ENCODE data around the gene DPYSL3.

DPYSL3 gene

DNA sequence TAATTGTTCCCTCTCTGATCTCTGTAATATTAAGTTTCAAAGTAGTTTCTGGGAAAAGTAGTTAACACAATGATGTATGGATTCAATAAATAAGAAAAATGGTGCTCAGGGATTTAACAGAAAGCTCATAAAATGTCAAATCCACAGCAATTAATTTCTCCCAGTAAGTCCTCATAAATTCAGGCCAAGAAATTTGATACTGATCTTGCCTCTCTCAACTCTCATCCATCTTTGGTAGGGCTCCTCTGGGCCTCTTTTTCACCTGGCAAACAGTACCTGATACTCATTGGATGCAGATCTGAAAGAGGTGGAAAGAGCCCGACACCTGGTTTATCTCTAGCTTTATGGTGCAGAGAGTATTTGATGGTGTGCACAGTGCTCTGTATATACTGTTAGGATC lies 168.9 kb downstream of the DPYSL3 start:
- H3K27me3 Mint-ChIP-seq (ENCODE audit: low read depth), result no peaks in the 10 kb centered on the region
- H3K4me3 Mint-ChIP-seq, result no peak overlapping the region
- no peaks in the 10 kb centered on the region for H3K36me3 Mint-ChIP-seq (ENCODE audit: low read depth)
- H3K27ac Mint-ChIP-seq, result no peak overlapping the region
- no peaks in the 10 kb centered on the region for H3K9me3 Mint-ChIP-seq
- no peaks in the 10 kb centered on the region for H3K4me1 Mint-ChIP-seq (ENCODE audit: low read depth)

Measured in T-helper 1 cell treated with Interleukin-12 subunit alpha and Interleukin-12 subunit beta and Interleukin-4 antibody, amounts not matched to agents 30 μg/mL and 1 μg/mL, for 36 hours (primary cell).